ENCODE data around the gene RND2.

The RND2 gene

DNA sequence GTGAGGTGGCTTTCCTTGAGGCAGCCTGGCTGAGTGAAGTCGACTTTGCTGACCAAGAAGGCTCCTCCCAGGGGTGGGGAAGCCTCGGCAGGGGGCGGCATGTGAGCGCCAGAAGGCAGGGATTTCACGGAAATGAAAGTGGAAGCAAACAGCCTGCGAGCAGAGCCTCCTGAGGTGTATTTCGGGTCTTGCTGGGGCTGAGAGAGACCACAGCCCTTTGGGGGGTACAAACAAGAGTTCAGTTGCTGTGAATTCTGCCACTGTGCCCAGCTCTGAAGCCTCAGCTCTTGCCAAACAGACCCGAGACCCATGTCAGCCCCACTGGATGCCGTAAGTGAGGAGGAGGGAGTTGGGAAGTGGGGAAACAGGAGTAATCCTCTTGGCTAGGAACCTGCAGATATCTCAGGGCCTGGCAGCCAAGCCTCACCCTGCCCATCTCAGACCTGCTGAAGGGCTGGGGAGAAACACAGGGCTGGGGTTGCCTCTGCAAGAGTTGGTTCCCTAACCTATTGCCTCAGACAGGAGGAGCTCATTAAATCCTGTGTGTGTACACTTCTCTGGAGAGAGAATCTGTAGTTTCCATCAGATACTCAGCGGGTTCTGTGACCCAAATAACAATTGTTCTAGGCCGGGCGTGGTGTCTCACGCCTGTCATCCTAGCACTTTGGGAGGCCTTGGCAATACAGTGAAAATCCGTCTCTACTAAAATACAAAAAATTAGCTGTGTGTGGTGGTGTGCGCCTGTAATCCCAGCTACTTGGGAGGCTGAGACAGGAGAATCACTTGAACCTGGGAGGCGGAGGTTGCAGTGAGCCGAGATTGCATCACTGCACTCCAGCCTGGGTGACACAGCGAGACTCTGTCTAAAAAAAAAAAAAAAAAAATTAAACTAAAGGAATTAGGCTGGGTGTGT lies 18.1 kb upstream of the RND2 start, which contains the start of gene IFI35:
TSS of gene IFI35 (plus strand) at position 146 of the 913 bp plus-strand sequence. CDS start at position 310, 164 bp downstream.
- peak; percentile 90 for DNase-seq

DNA sequence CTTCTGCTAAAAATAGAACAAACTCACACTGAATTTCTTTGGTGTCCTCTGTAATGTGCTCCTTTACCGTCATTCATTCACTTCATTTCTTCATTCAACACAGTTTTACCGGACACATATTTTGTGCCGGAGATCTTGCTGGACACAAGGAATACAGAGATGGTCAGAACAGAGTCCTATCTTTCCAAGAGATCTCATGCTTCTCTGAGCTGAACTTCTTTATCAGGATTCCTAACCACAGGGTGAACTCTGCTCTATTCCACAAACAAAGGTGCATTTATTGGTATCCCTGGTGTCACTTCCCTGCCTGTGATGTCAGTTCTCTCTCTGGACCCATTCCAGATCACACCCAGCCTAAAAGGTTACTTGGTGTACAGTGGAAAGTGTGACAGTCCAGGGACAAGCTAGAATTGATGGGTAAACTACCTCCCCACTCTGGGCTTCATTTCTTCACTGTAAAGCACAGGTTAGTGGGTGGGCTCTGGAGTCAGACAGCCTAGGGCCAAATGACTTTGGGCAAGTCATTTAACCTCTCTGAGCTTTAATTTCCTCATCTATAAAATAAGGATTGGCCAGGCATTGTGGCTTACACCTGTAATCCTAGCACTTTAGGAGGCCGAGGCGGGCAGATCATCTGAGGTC lies 14.2 kb upstream of the RND2 start:
- no peak for DNase-seq

DNA sequence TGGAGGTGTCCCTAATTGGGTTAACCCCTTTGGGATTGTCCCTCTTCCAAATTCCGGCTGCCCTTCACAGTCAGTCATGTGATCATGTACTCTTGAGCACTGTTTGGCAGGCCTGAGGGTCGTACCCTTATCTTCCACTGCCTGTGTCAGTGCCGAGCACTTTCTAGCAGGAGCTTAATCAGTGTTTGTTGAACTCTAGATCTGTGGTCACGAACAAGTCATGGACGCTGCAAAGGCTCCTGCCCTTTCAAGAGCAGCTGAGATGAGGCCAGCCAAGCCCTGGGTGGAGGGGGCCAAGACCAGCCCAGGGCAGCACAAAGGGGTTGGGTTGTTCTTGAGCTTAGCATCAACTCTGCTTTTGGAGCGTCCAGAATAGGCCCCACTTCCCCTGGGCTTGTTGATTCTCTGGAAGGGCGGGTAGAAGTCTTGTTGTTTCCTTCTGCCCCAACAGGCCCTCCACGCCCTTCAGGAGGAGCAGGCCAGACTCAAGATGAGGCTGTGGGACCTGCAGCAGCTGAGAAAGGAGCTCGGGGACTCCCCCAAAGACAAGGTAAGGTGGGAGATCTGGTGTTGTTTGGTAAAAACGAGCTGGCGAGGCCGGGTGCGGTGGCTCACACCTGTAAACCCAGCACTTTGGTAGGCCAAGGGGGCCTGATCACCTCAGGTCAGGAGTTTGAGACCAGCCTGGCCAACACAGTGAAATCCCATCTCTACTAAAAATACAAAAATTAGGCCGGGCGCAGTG lies 13.1 kb upstream of the RND2 start:
- no peak for DNase-seq

DNA sequence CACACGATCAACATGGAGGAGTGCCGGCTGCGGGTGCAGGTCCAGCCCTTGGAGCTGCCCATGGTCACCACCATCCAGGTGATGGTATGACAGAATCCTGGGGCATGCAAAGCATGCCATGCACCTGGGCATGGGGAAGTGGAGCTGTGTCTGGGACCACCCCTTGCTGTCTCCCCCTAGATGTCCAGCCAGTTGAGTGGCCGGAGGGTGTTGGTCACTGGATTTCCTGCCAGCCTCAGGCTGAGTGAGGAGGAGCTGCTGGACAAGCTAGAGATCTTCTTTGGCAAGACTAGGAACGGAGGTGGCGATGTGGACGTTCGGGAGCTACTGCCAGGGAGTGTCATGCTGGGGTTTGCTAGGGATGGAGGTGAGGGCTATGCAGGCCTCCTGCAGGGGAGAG lies 11.7 kb upstream of the RND2 start:
- no peak for DNase-seq

DNA sequence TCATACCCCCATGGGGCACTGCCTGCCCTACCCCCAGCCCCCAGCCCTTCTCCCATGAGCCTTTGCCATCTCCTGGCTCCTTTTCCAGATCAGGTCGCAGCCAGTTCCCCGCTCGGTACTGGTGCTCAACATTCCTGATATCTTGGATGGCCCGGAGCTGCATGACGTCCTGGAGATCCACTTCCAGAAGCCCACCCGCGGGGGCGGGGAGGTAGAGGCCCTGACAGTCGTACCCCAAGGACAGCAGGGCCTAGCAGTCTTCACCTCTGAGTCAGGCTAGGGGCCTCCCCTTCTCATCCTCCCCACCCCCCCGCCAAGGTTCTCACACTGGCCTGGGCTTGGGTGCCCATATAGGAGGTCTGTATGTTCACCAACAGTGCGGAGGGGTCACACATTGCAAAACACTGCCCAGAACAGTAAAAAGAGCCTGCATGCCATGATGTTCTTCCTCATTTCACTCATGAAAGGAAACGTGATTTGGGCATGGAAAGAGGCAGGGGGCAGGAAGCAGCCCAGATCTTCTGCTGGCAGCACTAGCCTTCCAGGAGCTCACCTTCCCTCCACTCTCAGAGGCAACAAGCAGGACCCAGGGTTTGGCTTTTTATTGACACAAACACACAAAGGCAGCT lies 10.9 kb upstream of the RND2 start:
- no peak for DNase-seq

DNA sequence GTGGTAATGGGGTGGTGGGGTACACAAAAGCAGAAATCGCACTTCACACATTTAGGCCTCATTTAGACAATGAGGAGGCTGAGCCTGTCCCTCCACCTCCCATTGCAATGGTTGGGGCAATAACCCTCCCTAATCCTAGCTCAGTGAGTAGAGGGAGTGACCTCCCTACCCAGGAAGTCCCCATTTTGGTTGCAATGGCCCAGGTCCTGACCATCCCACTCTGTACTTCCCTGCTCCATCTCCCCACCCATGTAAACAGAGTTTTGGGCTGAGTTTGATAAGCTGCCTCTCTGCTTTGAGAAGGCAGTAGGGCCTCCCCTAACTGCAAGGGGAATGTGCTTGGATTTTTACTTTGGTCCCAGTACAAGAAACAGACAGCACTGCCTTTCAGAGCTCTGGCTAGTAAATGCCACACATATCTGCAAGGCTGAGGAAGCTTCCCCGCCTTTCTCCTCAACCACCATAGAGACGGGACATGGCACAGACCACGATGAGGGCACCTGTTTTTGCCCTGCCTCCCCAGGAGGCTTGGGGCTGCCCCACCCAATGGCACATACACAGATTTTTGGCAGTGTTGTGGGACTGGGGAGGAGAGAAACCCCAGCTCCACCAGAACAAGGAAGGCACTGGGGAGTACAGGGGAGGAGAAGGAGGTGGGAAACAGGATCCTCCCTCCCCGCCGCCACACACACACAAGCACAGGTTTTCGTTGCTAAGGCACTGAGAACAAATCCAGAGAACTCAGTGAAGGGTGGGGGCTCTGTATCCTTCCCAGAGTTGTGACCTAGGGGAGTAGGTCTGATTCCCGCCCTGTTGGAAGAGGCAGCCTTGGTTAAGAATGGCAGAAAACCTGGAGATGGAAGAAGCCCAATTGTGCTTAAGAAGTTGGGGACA lies 10.1 kb upstream of the RND2 start:
- no peak for DNase-seq

DNA sequence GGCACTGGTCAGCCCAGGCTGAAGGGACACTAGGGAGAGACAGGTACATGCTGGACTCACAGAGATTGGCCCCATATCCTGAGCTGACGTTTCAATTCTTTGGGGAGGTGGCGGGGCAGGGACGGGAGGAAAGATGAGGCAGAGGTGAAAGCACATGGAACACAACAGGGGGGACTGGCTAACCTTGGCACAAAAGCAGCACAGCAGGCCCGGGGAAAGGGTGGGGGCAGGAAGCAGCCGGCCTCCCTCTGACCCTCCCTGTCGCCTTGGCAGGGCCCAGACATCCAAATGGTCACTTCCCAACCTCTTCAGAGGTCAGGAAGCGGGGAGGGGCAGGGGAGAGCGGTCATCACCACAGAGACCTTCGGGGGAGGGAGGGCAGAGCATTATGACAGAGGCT lies 9.5 kb upstream of the RND2 start:
- no peak for DNase-seq

DNA sequence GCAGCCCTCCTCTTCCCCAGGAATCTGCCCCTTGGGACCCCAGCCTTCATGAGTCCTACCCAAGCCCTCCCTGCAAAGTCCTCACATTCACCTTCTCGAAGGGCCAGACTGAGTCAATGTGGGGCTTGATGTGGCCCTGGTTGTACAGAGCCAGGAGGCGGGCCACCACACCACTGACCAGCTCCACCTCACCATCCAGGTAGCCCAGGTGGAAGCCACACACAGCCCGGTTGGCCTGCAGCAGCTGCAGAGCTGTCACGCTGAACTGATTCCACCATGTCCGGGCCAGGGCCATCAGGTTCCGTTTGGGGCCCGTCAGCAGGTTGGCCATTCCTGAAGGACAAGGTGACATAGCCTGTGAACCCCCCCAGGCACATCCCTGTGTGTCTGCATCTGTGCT lies 8.8 kb upstream of the RND2 start:
- no peak for DNase-seq

DNA sequence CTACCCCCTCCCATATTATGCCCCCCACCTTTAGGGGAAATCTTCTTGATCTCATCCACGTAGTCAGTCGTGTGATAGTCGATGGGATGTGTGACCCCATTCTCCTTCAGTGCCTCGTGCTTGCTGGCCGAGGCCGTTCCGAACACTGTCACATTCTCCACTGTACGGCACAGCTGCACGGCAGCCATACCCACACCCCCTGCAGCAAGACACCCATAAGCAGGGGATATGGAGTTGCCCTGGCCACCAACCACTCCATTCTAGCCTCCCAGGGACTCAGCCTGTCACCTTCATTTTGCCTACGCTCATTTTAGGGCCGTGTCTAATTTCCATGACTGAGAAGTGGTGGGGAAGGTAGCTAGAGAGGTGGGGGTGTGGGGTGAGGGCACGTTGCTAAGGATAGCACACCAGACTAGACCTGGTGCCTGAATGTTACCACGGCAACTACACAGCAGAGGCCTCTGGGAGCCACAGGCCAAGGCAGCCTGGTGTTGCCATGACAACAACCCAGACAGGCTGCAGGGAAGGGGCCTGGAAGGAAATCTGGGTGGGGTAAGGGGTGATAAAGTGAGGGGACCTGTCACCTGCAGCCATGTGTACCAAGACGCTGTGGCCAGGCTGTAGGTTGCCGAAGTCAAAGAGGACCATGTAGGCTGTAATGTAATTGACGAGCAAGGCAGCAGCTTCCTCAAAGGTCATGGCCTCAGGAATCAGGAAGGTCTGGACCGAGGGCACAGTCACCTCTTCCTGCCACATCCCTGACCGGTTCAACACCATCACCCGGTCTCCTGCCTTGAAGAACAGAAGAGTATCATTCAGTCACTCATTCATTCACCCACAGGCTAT lies 6.8 kb upstream of the RND2 start:
- peak; percentile 22 for DNase-seq

DNA sequence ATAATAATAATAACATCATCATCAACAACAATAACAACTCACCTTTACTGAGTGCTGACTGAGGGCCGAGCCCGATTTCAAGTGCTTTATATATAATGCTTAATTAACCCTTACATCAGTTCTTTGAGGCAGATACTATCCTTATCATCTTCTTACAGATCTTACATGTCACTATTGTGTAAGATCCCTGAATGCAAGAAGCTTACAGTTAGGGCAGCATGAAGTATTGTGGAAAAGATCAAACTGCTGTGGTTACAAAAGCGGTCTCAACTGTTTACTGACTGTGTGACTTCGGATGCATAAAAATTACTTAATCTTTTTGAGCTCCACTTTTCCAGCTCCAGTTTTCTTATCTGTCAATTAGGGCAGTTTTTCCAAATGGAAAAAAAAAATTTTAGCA lies 6.1 kb upstream of the RND2 start:
- no peak for DNase-seq

DNA sequence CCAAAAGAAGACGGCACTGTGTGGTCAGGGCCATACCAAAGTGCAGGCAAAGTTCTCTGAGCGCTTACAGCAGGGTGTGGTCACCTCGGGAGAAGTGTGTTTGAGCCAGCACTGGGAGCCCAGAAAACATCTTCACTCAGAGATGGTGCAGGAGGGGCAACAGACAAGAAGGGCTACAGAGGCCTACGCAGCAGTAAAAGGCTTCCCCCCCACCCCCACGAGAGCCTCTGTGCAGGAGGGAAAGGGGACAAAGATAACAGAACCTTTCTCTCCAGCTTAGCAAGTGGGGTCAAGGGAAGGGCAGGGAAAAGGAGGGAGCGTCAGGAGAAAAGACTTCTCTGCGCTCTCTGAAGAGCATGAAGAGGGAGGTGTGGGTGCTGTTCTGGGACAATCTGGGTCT lies 5.6 kb upstream of the RND2 start:
- no peak for DNase-seq

DNA sequence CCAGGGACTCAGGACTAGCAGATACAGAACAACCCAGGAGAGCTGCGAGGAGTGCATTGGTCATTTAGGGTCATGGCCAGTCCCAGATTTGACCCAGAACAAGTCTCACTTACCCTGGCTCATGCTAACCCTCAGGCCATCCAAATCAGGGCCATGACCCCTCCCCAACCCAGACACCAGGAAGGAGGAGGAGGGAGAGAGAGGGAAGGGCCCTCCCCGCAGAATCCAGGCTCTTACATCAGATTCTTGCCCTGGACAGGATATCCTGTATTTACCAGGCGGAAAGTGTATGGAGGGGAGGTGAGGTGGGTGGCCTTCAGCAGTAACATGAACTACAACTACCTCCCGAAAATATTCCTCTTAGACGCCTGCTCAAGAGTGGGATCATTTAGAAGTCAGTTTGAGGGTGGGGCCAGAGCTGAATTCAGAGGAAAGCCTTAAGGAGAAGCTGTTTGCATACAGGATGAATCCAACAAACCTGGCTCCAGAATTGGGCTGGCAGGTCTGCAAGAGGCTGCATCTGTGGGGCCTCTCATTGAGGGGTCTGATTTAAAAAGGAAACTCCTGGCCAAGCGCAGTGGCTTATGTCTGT lies 4.9 kb upstream of the RND2 start:
- DNase-seq: no peak

DNA sequence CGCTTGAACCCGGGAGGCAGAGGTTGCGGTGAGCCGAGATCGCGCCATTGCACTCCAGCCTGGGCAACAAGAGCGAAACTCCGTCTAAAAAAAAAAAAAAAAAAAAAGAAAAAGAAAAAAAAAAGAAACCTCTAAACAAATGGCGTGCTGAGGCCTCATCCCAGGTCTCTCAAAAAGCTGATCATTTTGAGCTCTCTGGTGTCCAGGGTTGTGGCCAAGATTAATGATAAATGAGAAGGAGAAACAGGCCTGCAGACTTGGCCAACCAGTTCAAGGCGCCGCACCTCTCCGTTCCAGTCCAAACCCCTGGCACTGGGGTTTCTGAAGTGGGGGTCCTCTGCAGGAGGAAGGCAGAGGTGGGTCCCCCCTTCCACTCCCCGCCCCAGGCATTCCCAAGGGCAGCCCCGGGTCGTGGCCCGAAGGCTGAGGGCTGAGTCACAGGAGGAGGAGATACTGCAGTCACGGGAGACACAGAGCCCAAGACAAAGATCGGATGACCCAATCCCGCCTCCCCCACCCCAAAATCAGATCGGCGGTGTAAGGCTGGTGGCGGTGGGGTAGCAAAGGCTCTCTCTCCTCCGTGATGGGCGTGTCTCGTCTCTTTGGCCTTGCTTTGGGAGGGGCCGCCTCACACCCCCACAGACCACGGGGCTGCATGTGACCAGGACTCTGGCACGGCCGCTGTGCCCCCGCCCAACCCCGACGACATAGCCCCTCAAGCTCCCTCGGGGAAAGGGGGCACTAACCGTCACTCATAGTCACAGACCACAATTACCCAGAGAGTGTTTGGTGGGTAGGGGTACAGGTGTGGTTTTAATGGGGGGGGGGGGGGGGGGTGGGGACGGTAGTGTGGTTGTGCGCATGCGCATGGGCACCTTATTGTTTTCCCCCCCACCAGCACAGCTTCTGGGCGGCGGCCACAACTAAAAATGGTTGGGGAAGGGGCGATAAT lies 4.0 kb upstream of the RND2 start:
- DNase-seq: peak; percentile 68

DNA sequence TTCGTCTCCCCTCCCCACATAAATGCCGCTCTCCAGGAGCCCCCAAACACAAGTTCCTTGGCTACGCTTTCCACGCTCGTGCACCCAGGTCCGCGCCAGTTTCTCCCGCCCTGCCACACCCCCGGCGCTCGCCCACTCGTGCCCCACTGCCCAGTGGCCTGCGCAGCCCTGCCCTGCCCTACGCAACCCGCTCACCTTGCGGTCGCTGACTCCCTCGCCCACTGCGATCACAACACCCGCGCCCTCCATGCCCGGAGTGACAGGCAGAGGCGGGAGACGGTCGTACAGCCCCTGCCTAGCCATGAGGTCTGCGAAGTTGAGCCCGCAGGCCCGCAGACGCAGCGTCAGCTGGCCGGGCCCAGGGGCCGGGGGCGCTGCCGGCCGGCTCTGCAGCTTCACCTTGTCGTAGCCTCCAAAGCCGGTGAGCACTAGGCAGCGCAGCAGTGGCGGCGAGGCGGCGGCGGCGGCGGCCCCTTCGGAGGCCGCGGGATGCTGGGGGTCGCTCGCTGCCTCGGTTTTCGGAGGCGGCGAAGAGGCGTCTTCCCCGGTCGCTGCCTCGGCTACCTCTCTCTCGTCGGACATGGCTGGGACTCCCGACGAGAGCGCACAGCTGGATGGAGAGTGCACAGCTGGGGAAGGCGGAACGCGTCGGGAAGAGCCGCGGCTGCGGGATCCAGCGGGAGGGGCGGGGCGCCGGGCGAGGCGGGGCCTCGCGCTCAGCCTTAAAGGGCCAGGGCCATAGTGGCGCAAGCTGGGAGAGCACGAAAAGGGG lies 3.1 kb upstream of the RND2 start, which contains the start of gene VAT1:
TSS of gene VAT1 (minus strand) at position 645 of the 772 bp plus-strand sequence. CDS start at position 582, 63 bp downstream.
- peak; percentile 81 for DNase-seq

DNA sequence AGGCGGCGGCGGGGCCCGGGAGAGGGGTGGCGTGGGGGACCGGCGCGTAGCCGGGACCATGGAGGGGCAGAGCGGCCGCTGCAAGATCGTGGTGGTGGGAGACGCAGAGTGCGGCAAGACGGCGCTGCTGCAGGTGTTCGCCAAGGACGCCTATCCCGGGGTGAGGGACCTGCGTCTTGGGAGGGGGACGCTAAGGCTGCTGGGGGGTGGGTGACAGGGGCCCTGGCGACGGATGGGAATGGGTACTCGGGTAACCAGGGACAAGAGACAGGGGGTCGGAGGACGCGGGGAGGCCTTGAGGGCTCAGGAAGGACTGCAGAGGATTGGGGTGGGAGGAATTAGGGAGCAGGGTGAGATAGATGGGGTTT lies 243 bp downstream of the RND2 start:
- no peak for DNase-seq

DNA sequence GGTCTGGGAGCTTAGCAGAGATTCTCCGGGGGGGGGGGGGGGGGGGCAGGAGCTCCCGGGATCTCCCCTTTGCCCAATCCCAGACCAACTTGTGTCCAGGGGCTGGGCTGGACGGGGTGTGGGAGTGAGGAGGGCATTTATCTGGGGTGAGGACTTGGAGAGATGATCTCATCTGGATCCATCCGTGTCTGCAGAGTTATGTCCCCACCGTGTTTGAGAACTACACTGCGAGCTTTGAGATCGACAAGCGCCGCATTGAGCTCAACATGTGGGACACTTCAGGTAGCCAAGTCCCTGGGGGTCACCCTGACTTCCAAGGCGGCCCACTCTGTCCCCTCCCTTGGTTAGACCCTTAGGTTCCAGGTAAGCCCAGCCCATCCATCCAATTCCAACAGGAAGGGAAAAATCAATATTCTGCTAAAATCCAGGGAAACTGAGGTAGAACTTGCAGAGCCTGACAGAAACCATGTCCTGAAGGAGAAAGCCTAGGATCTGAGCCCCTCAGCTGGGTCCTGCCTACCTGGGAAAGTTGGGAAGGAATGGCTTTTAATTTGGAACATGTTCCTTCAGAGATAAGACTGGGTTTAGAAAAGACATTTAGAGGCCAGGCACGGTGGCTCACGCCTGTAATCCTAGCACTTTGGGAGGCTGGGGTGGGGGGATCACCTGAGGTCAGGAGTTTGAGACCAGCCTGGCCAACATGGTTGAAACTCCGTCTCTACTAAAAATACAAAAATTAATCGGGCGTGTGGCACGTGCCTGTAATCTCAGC lies 921 bp downstream of the RND2 start:
- DNase-seq: no peak

DNA sequence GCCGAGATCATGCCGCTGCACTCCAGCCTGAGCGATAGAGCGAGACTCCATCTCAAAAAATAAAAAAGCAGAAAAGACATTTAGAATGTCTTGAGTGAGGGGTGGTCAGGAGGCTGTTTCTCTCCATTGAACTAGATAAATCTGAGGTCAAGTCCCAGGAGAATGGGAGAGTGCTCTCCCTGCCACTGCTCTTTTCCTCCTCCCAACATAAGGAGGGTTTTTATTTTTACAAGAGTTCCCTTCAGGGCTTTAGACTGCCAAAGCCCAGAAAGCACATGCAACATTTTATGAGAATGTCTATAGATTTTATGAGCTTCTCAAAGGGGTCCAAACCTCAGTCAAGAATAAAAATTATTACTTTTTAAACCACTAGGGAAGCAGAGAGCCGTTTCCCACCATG lies 1.6 kb downstream of the RND2 start:
- DNase-seq: no peak
